ENCODE measurements around the gene TM4SF4. TPM values are rescaled to one million over a fixed set of nuclear protein-coding genes. Genes with fewer than 3 reads are reported as not detected.

The TM4SF4 gene, protein sequence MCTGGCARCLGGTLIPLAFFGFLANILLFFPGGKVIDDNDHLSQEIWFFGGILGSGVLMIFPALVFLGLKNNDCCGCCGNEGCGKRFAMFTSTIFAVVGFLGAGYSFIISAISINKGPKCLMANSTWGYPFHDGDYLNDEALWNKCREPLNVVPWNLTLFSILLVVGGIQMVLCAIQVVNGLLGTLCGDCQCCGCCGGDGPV
- total RNA-seq: 0.29 and 1.2 TPM in 2 replicates

DNA sequence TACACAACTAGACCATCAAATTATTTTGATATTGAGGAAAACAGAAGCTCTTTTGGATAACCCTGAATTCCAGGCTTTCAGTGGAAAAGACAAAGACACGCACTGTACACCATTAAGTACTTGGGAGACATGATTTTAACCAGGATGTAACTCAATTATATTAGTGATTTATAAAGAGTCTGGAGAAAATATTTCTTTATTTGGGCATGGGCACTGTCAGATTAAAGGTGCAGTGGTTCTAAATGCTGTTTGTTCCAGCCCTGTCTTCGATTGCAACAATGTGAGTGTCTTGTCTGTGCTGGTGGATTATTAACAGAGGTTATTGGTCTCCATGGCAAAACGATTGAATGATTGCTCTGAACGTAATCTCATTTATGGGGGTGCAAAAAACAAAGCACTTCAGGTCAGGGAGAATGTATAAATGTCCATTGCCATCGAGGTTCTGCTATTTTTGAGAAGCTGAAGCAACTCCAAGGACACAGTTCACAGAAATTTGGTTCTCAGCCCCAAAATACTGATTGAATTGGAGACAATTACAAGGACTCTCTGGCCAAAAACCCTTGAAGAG is at the start of gene TM4SF4:
TSS of gene TM4SF4 (plus strand) at position 448 of the 568 bp plus-strand sequence. CDS start 181 bp downstream, outside the sequence.
- no peak for TF ChIP-seq CTCF (conservative IDR thresholded peaks at IDR 0.05; ENCODE audit: low read depth, low read length)
- H3K4me3 ChIP-seq (ENCODE audit: low read depth, low read length): no peak within 1 kb of the TSS
- DNase-seq (ENCODE audit: low read depth): peak; percentile 53

- no peak for DNase-seq (ENCODE audit: low read depth)
- TF ChIP-seq CTCF (conservative IDR thresholded peaks at IDR 0.05; ENCODE audit: low read depth, low read length): no peak
Measured at GRCh38 chr3:149424918-149425317, 49.6 kb upstream of the TM4SF4 start.

GRCh38 chr3:149426325-149426724 is 48.2 kb upstream of the TM4SF4 start:
- DNase-seq (ENCODE audit: low read depth): no peak
- H3K4me3 ChIP-seq (ENCODE audit: low read depth, low read length): no peak overlapping the region
- TF ChIP-seq CTCF (conservative IDR thresholded peaks at IDR 0.05; ENCODE audit: low read depth, low read length): no peak

More at GRCh38 chr3:149424918-149425317, 49.6 kb upstream of the TM4SF4 start:
- no peak overlapping the region for H3K4me3 ChIP-seq (ENCODE audit: low read depth, low read length)

DNA sequence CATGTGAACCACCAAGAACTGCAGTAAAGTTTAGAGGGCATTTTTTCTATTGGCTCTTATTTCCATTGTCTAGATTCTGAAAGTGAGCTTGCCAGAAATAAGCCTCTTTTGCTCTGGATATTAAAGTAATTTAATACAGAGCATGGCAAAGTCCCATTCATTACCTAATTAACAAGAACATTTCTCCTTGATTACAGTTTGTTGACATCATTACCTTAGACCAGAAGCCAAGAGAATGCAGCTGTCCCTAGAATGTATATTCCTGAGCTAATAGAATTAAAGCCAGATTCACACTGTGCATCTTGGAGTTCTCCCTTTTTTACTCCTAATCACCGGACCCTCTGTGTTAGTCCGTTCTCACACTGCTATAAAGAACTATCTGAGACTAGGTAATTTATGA is 46.4 kb upstream of the TM4SF4 start:
- H3K4me3 ChIP-seq (ENCODE audit: low read depth, low read length): no peak overlapping the region
- no peak for TF ChIP-seq CTCF (conservative IDR thresholded peaks at IDR 0.05; ENCODE audit: low read depth, low read length)
- DNase-seq (ENCODE audit: low read depth): no peak

- no peak overlapping the region for H3K4me3 ChIP-seq (ENCODE audit: low read depth, low read length)
- no peak for DNase-seq (ENCODE audit: low read depth)
- no peak for TF ChIP-seq CTCF (conservative IDR thresholded peaks at IDR 0.05; ENCODE audit: low read depth, low read length)
Measured at GRCh38 chr3:149430216-149430615, 44.3 kb upstream of the TM4SF4 start.

DNA sequence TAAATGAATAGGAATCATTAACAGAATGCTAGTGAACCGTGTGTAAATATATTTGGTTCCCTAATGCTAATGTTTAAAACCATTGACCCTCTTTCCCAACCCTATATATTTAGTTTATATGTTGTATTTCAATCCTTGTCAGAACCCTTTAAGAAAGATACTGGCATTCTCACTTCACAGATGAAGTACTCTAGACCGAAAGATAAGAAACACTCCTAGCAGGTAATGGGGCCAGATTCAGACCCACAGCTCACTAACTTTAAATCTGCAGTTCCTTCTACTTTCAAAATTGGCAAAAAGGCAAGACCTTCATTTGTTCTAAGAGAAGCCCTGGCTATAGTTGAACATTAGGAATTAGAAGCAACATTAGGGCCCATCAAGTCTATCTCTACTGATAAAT is 42.3 kb upstream of the TM4SF4 start:
- TF ChIP-seq CTCF (conservative IDR thresholded peaks at IDR 0.05; ENCODE audit: low read depth, low read length): no peak
- no peak for DNase-seq (ENCODE audit: low read depth)
- H3K4me3 ChIP-seq (ENCODE audit: low read depth, low read length): no peak overlapping the region

Measured in epithelial cell of proximal tubule (primary cell).